ENCODE results near the gene NGLY1. TPM values are rescaled to one million over a fixed set of nuclear protein-coding genes. Genes with fewer than 3 reads are reported as not detected.

NGLY1 gene
- polyA plus RNA-seq, 4 donors = 35.4 to 46.4 (median 37.6) TPM

DNA sequence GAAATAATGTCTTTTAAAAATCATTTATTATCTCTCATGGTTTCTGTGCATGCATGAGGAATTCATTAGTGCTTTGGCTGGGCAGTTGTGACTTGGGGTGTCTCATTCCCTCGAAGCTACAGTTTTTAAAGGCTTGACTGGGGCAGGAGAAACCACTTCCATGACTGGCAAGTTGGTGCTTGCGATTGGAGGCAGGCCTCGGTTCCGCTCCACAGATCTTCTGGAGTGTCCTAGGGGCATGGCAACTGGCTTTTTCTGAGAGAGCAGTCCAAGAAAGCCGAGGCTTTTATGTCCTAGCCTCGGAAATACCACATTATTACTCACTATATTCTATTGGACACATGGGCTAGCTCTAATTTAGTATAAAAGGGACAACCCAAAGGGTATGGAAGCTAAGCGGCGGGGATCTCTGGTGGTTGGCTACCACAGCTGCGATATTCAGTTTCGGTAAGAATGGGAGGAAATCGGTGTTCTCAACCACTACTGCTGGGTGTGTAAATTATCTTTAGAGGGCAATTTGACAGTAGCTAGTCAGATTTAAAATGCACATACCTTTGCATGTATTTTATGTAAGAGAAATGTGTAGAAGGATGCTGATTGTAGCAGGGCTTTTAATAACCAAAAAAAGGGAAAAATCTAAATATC, 69.8 kb downstream of the NGLY1 start:
- DNase-seq (ENCODE audit: low read depth in 4 of 4, low spot score in 3 of 4) = no peak

DNA sequence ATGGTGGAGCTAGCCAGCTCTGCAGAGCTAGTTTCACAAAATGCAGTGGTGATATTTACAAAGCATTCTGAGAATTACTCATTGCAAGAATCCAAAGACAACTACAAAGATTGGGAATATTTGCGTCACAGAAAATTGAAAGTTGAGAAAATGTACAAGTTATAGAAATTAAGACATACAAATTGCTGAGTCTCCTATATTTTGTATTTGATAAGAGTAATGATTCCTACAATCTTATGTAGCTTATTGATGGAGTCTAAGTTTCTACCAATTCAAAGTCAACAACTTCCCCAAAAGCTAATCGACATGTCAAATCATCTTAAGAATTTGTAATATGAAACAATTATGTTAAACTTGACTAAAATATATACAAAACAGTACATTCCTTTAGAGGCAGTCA, 72.2 kb downstream of the NGLY1 start:
- DNase-seq (ENCODE audit: low read depth in 4 of 4, low spot score in 3 of 4) = no peak

DNA sequence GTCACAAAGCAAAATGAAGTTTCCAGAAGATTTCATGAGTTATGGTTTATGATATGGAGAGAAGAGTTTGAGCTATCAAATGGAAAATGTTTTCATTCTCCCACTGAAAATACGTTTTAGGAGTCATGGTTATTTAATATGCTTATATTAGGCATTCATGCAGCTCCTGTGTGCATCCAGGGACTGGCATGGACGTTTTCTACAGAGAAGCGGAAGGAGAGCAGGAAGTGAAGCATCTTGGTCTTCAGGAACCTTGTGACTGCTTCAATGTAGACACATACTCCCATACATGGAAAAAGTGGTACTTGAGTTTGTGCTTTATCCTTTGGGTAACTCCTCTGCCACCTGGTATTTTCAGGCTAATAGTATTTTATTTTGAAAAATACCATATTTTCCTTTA, 75.2 kb downstream of the NGLY1 start:
- DNase-seq (ENCODE audit: low read depth in 4 of 4, low spot score in 3 of 4) = no peak

DNA sequence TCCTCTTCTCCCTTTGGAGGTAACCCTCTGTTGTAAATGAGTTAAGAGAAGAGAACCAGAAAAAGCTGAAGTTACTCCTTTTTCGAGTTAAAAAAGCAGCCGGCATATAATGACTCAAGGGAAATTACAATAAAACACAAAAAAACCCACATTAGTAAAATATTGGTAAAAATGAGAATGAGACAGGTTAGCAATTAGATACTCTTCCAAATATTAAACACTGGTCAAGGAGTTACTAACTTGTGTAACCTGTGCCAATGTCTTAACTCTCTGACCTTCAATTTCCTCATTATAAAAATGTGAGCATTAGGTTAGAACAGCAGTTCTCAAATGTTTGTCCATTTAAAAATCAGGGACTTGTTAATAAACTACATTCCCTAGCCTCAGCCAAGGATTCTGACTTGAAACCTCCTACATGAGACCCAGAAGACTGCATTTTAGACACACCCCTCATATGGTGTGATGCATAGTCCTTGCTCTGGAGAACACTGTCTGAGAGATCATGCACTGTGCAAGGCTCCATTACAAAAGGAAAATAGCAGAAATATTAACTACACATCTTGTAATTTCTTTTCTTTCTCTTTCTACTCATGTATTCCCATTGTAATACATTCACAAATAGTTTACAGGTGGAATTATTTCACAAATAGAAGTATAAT, 75.8 kb downstream of the NGLY1 start:
- DNase-seq (ENCODE audit: low read depth in 4 of 4, low spot score in 3 of 4) = no peak

DNA sequence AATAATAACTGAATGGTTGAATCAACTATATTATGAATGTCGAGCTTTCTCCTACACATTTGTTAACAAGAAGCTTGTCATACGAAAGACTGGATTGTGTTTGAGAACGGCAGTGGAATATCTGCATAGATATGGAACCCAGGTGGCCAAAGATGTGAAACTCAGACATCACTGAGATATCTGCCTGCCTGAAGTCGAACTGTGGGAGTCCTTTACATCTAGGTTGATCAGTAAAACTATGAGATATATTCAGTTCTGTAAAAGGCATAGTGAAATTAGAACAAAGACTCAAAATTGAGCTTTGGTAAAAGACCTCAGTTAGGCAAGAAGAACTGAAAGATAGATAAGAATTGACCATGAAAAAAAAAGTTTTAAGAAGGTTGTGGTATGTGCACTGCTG, 77.0 kb downstream of the NGLY1 start:
- DNase-seq (ENCODE audit: low read depth in 4 of 4, low spot score in 3 of 4) = no peak

DNA sequence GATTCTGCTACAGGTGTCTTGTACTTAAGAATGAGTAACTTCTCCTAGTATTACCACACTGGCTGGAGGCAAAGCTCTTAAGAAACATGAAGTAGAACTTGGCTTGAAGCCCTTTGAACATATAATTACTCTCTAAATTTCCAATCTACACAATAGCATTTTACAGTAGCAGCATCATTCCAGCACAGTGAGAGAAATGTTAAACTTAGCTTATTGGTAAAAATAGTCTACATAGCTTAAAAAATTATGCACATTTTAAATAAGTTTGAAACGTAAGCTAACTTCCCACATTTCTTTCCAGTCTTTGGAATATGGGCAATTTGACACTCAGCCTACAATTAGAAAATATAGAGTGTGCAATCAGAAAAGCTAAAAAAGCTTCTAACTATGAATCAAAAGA, 85.7 kb downstream of the NGLY1 start:
- no peak for DNase-seq (ENCODE audit: low read depth in 4 of 4, low spot score in 3 of 4)

DNA sequence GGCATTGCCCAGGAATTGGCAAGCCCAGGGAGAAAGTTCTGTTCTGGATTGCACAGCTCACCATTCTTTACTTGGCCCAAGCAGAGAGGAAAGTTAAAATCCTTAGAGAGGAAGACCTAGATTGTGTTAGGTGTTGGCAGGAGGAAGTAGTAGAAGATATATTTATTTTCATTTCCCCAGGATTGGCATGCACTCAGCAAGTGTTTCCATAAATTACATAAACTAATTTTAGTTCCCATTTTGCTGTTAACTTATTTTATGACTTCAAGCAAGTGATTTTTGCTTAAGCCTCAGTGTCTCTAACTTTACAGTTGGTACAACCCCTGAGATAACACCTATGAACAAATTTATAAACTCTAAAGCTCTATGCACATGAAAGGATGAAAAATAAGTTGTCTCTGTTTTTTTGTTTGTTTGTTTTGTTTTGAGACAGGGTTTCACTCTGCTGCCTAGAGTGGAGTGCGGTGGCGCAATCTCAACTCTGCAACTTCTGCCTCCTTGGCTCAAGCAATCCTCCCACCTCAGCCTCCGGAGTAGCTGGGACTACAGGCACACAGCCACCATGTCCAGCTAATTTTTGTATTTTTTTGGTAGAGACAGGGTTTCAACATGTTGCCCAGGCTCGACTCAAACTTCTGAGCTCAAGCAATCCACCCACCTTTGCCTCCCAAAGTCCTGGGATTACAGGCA, 87.4 kb downstream of the NGLY1 start:
- no peak for DNase-seq (ENCODE audit: low read depth in 4 of 4, low spot score in 3 of 4)

DNA sequence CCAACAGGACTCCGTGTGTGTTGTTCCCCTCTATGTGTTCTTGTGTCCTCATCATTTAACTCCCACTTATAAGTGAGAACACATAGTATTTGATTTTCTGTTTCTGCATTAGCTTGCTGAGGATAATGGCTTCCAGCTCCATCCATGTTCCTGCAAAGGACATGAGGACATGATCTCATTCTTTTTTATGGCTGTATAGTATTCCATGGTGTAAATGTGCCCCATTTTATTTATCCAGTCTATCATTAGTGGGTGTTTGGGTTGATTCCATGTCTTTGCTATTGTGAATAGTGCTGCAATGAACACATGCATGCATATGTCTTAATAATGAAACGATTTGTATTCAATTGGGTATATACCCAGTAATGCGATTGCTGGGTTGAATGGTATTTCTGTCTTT, 90.0 kb downstream of the NGLY1 start:
- no peak for DNase-seq (ENCODE audit: low read depth in 4 of 4, low spot score in 3 of 4)

DNA sequence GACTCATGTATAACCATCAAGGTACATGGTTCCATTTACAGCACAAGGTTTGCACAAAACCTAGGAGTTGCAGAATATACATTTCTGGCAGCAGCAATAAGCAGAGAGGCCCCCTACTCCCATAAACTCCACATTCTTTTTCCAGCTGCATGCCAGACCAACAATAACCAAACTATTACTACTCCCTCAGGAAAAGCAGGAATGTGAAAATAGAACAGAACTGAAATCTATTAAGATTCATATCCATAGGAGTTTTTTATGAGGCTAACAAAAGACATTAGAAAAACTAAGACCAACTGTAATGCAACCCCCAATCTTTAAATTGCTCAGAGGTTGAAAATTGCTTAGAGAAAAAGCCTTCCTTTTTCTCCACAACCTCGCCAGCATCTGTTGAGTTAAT, 90.9 kb downstream of the NGLY1 start:
- peak in 1 of 4 donors; percentile 6 for DNase-seq (ENCODE audit: low read depth in 4 of 4, low spot score in 3 of 4)

DNA sequence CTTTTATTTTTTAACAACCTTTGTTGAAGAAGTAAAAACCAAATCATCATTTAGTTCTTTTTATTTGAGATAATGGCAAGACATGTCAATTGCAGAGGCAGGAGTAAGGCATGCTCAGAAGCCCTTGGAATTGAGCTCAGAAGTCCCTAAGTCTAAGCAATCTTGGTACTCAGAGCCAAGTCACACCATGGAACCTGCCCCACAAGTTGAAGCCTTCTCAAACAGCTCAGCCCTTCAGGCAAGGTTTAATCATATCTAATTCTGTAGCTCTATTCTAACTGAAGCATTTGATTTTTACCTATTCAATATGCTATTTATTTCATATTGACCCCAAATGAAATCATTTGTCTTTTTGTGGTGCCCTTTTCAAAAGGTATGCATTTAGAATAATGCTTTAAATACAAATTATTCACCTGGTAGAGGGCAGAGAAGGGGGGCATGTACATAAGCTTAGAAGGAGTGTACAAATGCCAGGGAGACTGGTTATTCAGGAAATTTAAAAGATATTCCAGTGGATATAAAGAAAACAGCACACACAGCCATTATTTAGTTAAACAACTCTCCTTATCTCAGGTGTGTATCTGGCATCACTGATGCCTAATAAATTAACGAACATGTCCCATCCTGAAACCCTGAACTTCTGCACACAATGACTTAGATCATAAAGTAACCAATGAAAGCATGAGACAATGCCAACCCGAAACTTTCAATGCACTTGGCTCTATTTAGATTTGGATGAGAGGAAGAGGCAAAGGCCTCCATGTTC, 92.3 kb downstream of the NGLY1 start:
- no peak for DNase-seq (ENCODE audit: low read depth in 4 of 4, low spot score in 3 of 4)

DNA sequence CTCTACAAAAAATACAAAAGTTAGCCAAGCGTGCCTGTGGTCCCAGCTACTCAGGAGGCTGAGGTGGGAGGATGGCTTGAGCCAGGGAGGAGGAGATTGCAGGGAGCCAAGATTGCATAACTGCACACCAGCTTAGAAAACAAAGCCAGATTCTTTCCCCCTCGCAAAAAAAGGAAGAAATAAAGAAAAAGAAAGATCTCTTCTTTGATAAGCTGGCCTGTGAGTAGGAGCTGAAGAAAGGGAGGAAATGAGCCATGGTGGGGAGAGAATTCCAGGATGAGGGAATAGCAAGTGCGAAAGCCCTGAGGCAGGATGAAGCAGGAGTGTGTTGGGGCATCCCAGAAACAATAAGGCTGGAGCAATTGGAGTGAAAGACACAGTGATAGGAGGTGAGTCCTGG, 94.0 kb downstream of the NGLY1 start:
- no peak for DNase-seq (ENCODE audit: low read depth in 4 of 4, low spot score in 3 of 4)

DNA sequence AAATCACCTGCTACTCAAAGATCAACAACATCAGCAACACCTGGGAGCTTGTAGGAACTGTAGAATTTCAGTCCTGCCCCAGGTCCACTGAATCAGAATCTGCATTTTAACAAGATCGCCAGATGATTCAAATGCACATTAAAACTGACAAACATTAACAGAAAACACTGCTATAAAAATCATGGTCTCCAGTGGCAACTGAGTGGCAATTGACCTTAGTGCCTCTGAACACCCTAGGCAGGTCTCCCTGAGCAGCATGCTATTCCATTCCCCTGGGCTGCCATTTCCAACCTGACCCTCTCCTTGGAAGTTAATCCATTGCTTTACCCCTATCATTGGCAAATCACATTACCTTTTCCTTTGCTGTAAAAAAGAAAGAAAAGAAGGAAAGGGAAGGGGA, 95.5 kb downstream of the NGLY1 start:
- DNase-seq (ENCODE audit: low read depth in 4 of 4, low spot score in 3 of 4) = no peak

DNA sequence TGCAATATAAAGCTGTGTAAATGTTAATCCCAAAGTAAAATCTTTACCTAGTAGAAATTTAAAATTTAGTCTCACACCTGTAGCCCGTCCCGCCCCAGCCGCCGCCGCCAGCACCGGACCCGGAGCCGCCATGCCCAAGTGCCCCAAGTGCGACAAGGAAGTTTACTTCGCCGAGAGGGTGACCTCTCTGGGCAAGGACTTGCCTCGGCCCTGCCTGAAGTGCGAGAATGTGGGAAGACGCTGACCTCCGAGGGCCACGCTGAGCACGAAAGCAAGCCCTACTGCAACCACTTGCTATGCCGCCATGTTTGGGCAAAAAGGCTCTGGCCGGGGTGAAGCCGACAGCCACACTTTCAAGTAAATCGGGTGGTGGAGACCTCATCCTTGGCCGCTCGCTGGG, 96.5 kb downstream of the NGLY1 start:
- no peak for DNase-seq (ENCODE audit: low read depth in 4 of 4, low spot score in 3 of 4)

DNA sequence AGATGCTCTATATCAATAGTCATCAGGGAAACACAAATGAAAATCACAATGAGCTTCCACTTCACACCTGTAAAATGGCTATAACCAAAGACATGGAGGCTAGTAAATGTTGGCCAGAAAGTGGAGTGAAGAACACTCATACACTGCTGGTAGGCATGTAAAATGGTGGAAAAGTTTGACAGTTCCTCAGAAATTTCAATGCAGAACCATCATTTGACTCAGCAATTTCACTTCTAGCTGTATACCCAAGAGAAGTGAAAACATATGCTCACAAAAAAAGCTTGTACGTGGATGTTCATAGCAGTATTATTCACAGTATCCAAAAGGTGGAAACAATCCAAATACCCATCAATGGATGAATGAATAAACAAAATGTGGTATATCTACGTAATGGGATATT, 99.4 kb downstream of the NGLY1 start:
- no peak for DNase-seq (ENCODE audit: low read depth in 4 of 4, low spot score in 3 of 4)

DNA sequence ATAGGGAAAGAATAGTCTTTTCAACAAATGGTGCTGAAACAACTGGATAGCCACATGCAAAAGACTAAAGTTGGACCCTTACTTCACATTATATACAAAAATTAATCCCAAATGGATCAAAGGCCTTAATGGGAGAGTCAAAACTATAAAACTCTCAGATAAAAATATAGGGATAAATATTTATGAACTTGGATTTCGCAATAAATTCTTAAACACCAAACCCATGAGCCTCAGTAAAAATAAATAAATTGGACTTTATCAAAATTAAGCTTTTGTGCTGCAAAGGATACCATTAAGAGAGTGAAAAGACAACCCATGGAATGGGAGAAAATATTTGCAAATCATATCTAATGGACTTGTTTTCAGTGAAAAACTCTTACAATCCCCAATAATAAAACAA, 99.8 kb downstream of the NGLY1 start:
- no peak for DNase-seq (ENCODE audit: low read depth in 4 of 4, low spot score in 3 of 4)

DNA sequence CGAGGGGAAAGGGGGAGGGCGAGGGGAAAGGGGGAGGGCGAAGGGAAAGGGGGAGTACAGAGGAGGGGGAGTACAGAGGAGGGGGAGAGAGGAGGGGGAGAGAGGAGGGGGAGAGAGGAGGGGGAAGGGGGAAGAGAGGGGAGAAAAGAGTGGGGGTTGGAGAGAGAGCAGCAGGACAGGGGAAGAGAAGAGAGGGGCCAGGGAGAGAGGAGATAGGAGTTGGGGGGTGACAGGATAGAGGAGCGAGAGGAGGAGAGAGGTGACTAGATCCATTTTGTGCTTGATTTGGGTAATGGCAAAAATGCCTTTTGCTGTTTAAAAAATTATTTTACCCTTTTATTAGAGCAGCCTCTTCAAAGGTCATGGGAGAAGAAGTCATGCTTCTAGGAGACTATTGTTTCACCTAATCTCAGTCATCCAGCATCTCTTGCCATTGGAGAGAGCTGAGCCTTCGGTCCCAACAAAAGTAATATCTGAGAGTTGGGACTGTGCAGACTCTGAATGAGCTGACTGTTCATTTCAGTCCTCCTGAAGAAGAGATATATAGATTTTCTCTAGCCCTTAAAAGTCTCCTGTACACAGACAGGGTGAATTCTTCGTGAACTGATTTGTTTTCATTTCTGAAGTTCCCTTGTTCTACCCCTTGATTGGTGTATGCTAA, 103.5 kb downstream of the NGLY1 start:
- no peak for DNase-seq (ENCODE audit: low read depth in 4 of 4, low spot score in 3 of 4)

DNA sequence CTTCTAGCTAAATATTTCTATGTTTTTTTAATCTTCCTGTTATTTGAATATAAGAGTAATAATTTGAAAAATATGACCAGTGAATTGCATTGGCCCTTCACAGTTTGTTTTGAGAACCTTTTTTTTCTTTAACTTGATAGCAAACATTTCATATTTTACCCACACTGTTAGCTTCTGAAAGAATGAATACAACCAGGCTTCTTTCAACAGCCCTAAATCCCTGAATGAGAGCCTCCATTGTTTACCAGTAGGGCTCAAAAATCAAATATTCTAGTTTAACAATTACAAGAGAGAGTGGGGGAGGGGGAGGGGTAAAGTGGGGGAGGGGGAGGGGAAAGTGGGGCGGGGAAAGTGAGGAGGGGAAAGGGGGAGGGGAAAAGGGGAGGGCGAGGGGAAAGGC, 104.1 kb downstream of the NGLY1 start:
- DNase-seq (ENCODE audit: low read depth in 4 of 4, low spot score in 3 of 4) = no peak

DNA sequence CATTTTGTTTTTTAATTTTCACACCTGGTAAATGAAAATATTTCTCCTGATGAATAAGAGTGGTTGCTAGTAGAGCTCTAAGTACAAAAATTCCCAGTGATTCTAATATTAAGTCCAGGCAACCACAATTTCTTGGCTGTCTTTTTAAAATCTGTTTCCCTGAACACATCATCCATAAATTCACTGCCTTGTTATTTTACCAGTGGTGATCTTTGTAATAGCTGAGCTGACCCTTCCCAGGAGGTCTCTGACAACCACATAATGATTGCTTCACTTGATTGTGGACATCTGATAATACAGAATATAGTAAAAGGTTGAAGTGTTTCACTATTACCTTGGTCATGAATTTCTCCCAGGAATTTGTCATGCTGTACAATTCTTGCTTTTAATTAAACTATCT, 104.7 kb downstream of the NGLY1 start:
- no peak for DNase-seq (ENCODE audit: low read depth in 4 of 4, low spot score in 3 of 4)

DNA sequence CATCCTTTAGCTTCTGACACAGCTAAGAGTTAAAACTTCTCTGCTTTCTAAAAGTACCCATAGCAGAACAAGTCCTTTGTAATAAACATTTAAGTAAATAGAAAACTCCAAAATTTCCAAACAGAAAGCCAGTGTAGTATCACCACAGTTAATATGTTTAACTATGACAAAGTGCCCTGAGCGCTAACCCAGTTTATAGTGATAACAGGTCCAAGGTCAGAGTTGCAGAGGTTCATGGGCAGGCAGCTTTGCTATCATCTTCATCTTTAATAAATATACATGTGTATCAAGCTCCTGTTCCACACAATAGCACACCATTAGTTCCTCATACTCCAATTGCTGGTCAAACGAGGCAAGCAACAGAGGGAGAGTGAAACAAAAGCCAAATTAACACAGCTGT, 106.1 kb downstream of the NGLY1 start:
- no peak for DNase-seq (ENCODE audit: low read depth in 4 of 4, low spot score in 3 of 4)

DNA sequence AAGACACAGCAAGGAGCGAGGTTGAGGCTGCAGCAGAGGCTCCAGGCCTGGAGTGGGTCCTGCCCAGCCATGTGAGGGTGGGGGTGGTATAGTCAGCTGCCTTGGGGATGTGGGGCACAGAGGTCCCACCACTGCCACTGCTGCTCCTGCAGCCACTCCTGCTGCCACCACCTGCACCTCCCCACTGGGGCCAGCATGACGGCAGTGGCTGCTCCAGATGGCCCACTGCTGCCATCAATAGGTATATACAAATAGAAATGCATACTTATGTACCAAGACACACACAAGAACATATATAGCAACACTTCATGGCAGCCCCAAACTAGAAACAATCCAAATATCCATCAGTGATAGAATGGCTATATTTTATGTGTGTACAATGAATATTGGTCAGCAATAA, 108.6 kb downstream of the NGLY1 start:
- DNase-seq (ENCODE audit: low read depth in 4 of 4, low spot score in 3 of 4) = no peak

DNA sequence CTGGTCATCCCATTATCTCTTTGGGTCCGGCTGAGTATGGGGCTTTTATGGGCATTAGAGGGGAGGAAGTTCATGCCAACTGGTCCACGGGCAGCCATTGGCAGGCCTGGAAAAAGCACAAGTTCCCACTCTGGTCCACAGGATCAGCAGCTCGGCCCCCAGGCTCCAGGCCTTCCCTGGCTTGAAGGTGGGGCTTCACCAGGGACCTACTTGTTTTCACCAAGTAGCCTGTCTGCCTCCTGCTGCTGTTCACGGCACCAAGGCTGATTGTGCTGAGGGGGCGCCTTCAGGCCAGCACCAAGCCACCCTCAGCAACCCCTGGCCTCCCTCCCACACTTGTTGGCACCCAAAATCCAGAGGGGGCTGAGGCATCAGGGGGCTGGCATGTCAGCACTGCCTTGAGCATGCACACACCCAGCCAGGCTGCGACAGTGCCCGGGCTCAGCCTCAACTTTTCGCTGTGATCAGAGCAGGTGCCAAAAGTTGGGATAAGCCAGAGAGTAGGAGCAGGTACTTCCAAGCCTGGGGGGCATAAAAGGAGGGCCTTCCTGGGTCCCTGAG, 109.4 kb downstream of the NGLY1 start:
- DNase-seq (ENCODE audit: low read depth in 4 of 4, low spot score in 3 of 4) = no peak
